Transverse colon (tissue), 4 donors: ENCODE measurements around the gene KDM3A. TPM values are rescaled to one million over a fixed set of nuclear protein-coding genes. Genes with fewer than 3 reads are reported as not detected.
"Not testable (repeated sequence)": the region's sequence is repeated elsewhere in the genome, so short reads cannot be mapped to it uniquely, and the experiment has no call there.

Experiments used
- DNase-seq: peaks from one replicate; pipeline ENCODE4 v3.0.0-alpha.2; 2019
- H3K27ac ChIP-seq, 4 donors: fragments of 200-600 bp; sonication (generic); 2 replicates each; pipeline ENCODE4 v1.5.1; 2016 to 2018; ENCODE audit warnings: inconsistent platforms in 4 of 4
- H3K27me3 ChIP-seq: fragments of 200-600 bp; sonication (generic); 2 replicates; pipeline ENCODE4 v1.5.1; 2017; ENCODE audit warnings: inconsistent platforms
- H3K36me3 ChIP-seq, 4 donors: fragments of 200-600 bp; sonication (generic); 2 replicates each; pipeline ENCODE4 v1.5.1; 2017 to 2019; ENCODE audit warnings: inconsistent platforms in 4 of 4
- H3K4me1 ChIP-seq, 4 donors: fragments of 200-600 bp; sonication (generic); 2 replicates each; pipeline ENCODE4 v1.5.1; 2017 to 2020; ENCODE audit warnings: inconsistent platforms in 4 of 4
- H3K4me3 ChIP-seq, 4 donors: fragments of 200-600 bp; sonication (generic); 1 replicate in 1 of 4; 2 replicates in 3 of 4; pipeline versions ENCODE4 v1.5.1 to v1.6.1; 2017 to 2019; ENCODE audit warnings: inconsistent platforms in 4 of 4
- H3K9me3 ChIP-seq, 2 donors: fragments of 200-600 bp; sonication (generic); 2 replicates each; pipeline ENCODE4 v1.5.1; 2017 to 2019; ENCODE audit warnings: inconsistent platforms in 2 of 2
- EP300 ChIP-seq: sonication (generic); formaldehyde crosslinking; IDR thresholded peaks from one replicate; pipeline ENCODE4 v1.6.1; 2017; ENCODE audit warnings: antibody characterized with exemption, low read depth
- POLR2A ChIP-seq: fragments of 450-650 bp; IDR thresholded peaks from one replicate; pipeline ENCODE4 v1.6.1; 2016; ENCODE audit warnings: antibody characterized with exemption, mild to moderate bottlenecking, moderate library complexity
- POLR2AphosphoS5 ChIP-seq, 3 donors: sonication (generic); formaldehyde crosslinking; IDR thresholded peaks; one replicate each; pipeline ENCODE4 v1.6.1; 2016; ENCODE audit warnings: antibody characterized with exemption in 3 of 3
- WGBS, 2 donors: methylation state at CpG; one replicate each; pipeline ENCODE4 v1.1.5; 2018; ENCODE audit warnings: low coverage in 1 of 2; 5-methylcytosine and 5-hydroxymethylcytosine counted together
- in situ Hi-C, 4 donors: fragments of 200-750 bp; cut with MboI; loops; one replicate each; pipeline versions ENCODE4 v1.15.0 to v1.15.1; 2017; ENCODE audit warnings: low sequenced_read_pairs in 3 of 4, low pct_ligation_motif_present in 1 of 4, low pct_unique_long_range_greater_than_20kb in 1 of 4
- intact Hi-C: fragments of 100-400 bp; cut with DNase I; formaldehyde crosslinking; loops from one replicate; pipeline ENCODE4 v1.15.1; 2023; ENCODE audit warnings: low total_unique reads
- total RNA-seq, 4 donors: library from RNA; depleted of rRNA; stranded (reverse); fragments of >200 nt; gene quantifications; one replicate each; pipeline ENCODE4 v1.1.0, GENCODE V29; 2016
- TF ChIP-seq, protein P1 (sequence below), 5 experiments: fragments of 200-600 bp in 3 of 5; fragments of 450-650 bp in 2 of 5; sonication (generic) in 3 of 5; IDR thresholded peaks; 1 replicate in 2 of 5; 2 replicates in 3 of 5; pipeline ENCODE4 v1.5.1; 2016 to 2017; ENCODE audit warnings: antibody characterized with exemption in 5 of 5, inconsistent platforms in 3 of 5, mild to moderate bottlenecking in 2 of 5, moderate library complexity in 1 of 5

The KDM3A gene
- total RNA-seq, 4 donors from 2014 or later = 40.4 to 173 (median 55.0) TPM

DNA sequence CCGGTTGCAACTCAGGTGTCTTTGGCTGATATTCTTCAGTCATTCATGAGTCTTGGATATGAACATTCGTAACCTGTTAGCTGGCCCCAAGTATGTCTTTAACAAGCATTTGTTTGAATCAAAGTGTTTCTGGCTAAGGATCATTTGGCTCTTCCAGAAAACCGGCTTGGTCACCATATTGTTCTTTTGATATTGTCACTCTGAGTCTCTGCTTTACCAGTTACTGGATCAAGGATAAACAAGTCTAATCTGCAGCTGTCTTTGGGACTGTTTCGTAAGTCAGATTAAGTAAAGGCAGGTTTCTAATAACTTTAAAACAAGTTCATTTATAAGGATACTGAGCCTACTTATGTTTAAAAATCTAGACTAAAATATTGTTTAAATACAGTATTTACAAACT is 49.1 kb downstream of the KDM3A start:
- Histone ChIP-seq H3K27ac (no peak overlapping the region), H3K4me1 (peaks cover 4 to 18% (median 7%) of the 10 kb centered on the region in 4 donors), H3K27me3 (no peaks in the 10 kb centered on the region), H3K36me3 (peaks cover 0 to 70% (median 31%) of the 10 kb centered on the region in 4 donors), H3K9me3 (no peaks in the 10 kb centered on the region), H3K4me3 (no peak overlapping the region)
- in situ Hi-C loops (no loop called here), intact Hi-C loops (no loop called here)
- TF ChIP-seq, protein P1, sequence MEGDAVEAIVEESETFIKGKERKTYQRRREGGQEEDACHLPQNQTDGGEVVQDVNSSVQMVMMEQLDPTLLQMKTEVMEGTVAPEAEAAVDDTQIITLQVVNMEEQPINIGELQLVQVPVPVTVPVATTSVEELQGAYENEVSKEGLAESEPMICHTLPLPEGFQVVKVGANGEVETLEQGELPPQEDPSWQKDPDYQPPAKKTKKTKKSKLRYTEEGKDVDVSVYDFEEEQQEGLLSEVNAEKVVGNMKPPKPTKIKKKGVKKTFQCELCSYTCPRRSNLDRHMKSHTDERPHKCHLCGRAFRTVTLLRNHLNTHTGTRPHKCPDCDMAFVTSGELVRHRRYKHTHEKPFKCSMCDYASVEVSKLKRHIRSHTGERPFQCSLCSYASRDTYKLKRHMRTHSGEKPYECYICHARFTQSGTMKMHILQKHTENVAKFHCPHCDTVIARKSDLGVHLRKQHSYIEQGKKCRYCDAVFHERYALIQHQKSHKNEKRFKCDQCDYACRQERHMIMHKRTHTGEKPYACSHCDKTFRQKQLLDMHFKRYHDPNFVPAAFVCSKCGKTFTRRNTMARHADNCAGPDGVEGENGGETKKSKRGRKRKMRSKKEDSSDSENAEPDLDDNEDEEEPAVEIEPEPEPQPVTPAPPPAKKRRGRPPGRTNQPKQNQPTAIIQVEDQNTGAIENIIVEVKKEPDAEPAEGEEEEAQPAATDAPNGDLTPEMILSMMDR (IDR thresholded peaks at IDR 0.05) = no peak
- TF ChIP-seq POLR2A = no peak
- TF ChIP-seq EP300 = no peak
- no peak for TF ChIP-seq POLR2AphosphoS5 (IDR thresholded peaks at IDR 0.05)
- WGBS, 2 donors = 88 to 95% methylated on average over 2 to 4 of the region's 4 CpGs
- no peak for DNase-seq

DNA sequence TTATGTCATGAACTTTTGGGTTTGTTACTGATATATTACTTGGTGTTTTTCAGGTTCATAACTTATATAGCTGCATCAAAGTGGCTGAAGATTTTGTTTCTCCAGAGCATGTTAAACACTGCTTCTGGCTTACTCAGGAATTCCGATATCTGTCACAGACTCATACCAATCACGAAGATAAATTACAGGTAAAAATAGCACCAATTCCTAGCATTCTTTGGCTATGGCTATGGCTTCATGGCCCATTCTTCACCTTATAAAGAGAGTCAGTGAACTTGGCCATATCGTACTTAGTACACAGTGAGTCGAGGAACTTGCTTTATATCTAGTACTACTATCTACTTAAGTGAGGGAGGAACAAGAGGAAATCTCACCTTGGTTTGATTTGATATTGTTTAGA is 49.9 kb downstream of the KDM3A start:
- in situ Hi-C loops = no loop called here
- no peaks in the 10 kb centered on the region for H3K9me3 ChIP-seq
- TF ChIP-seq EP300 (no peak), POLR2A (no peak), POLR2AphosphoS5 (IDR thresholded peaks at IDR 0.05) (no peak)
- TF ChIP-seq, protein P1 (IDR thresholded peaks at IDR 0.05) = no peak
- no peaks in the 10 kb centered on the region for H3K27me3 ChIP-seq
- intact Hi-C loops = no loop called here
- peak overlapping the region in 3 of 4 donors; percentile 33 to 56 (median 51) for H3K27ac ChIP-seq
- peaks cover 0 to 67% (median 27%) of the 10 kb centered on the region in 4 donors for H3K36me3 ChIP-seq
- DNase-seq = no peak
- peaks cover 4 to 18% (median 7%) of the 10 kb centered on the region in 4 donors for H3K4me1 ChIP-seq
- WGBS, 2 donors = 85% methylated on average over 4 of the region's 4 CpGs; no CpG with 5 or more reads in 1 of the 2 donors
- H3K4me3 ChIP-seq = no peak overlapping the region

DNA sequence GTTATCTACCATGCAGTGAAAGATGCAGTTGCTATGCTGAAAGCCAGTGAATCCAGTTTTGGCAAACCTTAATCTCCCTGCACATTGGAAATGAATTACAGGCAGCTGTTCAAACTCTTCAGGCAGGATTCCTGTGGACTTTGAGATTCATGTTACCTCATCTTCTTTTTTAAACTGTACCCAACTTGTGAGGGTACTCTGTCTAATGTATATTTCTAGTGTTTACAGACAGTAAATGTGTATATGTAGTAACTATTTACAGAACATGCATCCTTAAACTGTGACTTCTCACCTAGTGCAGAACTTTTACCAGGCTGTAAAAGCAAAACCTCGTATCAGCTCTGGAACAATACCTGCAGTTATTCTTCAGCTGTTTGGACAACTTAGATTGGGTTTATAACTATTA is 50.9 kb downstream of the KDM3A start:
- Histone ChIP-seq H3K27ac (peak overlapping the region; percentile 10 to 56 (median 42)), H3K27me3 (no peaks in the 10 kb centered on the region), H3K36me3 (peaks cover 0 to 71% (median 23%) of the 10 kb centered on the region in 4 donors), H3K4me3 (no peak overlapping the region), H3K4me1 (peaks cover 4 to 18% (median 7%) of the 10 kb centered on the region in 4 donors), H3K9me3 (no peaks in the 10 kb centered on the region)
- no peak for TF ChIP-seq EP300
- no peak for TF ChIP-seq POLR2AphosphoS5 (IDR thresholded peaks at IDR 0.05)
- TF ChIP-seq, protein P1 (IDR thresholded peaks at IDR 0.05) = no peak
- TF ChIP-seq POLR2A = no peak
- intact Hi-C loops (no loop called here), in situ Hi-C loops (no loop called here)
- WGBS, 2 donors = 53 to 67% methylated on average over 1 of the region's 1 CpG
- DNase-seq = no peak

DNA sequence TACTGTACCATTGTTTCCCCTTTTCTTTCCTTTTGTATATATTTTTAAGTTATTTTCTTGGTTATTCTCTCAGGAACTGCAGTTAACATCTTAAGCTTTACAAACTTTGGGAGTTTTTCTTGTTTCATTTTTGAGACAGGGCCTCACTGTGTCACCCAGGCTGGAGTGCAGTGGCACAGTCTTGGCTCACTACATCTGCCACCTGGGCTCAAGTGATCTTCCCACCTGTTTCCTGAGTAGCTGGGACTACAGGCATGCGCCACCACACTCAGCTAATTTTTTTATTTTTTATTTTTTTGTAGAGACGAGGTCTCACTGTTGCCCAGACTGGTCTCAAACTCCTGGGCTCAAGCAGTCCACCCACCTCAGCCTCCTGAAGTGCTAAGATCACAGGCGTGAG is 55.2 kb downstream of the KDM3A start:
- H3K27ac ChIP-seq, in situ Hi-C loops, H3K27me3 ChIP-seq, intact Hi-C loops, H3K4me3 ChIP-seq, DNase-seq: not testable (repeated sequence)
- Histone ChIP-seq H3K9me3 (peaks cover 8 to 11% of the 10 kb centered on the region in 2 donors), H3K36me3 (peaks cover 0 to 77% (median 27%) of the 10 kb centered on the region in 4 donors), H3K4me1 (peaks cover 3 to 15% (median 6%) of the 10 kb centered on the region in 4 donors)
- WGBS, 2 donors = 87 to 94% methylated on average over 3 of the region's 3 CpGs
